Right renal cortex interstitium (tissue), 3 donors: ENCODE data around the gene C6orf15. TPM values are rescaled to one million over a fixed set of nuclear protein-coding genes. Genes with fewer than 3 reads are reported as not detected.
A peak's percentile ranks its signal among the peaks of the same experiment; 100 is the strongest.

ENCODE experiments used
- DNase-seq, 3 donors: peaks; one replicate each; pipeline ENCODE4 v3.0.0-alpha.2; 2013; ENCODE audit warnings: low read depth in 3 of 3, low spot score in 2 of 3
- polyA plus RNA-seq, 3 donors: library from polyadenylated mRNA; unstranded; fragments of 120-200 nt; gene quantifications; one replicate each; pipeline ENCODE4 v1.2.1, GENCODE V29; 2013; ENCODE audit not compliant: insufficient read length in 3 of 3

C6orf15 gene
- polyA plus RNA-seq, 3 donors = not detected

DNA sequence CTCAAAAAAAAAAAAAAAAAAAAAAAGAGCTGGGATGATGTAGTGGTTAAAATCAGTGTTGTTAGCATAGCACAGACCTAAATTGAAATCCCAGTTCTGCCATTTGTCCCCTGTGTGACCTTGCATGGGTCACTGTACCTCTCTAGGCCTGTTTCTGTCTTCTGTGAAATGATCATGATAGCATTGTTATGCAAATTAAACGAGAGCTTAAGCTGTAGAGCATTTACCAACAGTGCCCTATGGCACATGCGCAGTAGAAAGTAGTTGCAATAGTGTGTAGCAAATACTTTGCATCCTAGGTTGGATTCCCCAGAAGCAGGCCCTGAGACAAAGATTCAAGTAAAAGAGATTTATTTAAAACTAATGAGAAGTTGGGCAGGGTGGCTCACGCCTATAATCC is 19.2 kb upstream of the C6orf15 start:
- DNase-seq = no peak

DNA sequence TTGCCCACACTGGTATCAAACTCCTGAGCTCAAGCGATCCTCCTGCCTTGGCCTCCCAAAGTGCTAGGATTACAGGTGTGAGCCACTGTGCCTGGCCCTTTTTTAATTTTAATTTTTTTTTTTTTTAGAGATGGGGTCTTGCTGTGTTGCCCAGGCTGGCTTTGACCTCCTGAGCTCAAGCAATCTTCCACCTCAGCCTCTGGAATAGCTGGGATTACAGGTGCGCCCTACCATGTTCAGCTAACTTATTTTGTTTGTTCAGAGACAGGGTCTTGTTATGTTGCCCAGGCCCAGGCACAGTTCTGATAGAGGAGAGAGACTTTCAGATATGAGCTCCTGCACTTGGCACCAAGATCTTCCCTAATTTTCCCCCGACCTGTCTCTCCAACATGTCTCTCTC is 18.4 kb upstream of the C6orf15 start:
- no peak for DNase-seq

DNA sequence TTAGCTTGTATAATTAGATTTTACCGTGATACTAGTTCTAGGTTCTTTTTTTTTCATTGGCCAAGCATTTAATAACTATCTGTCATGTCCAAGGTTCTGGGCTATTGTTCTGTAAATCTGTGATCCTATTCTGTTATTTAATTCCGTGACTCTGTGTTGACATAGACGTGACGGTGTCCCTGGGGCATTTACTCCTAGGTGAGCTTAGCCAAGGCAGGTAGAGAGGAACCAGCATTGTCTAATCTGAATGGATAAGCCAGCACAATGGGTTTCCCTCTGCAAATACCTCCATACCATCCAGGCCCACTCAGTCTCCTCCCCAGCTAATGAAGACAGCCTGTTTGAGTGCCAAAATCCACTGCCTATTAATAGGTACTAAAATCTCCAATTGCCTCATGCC is 16.8 kb upstream of the C6orf15 start:
- DNase-seq = no peak

DNA sequence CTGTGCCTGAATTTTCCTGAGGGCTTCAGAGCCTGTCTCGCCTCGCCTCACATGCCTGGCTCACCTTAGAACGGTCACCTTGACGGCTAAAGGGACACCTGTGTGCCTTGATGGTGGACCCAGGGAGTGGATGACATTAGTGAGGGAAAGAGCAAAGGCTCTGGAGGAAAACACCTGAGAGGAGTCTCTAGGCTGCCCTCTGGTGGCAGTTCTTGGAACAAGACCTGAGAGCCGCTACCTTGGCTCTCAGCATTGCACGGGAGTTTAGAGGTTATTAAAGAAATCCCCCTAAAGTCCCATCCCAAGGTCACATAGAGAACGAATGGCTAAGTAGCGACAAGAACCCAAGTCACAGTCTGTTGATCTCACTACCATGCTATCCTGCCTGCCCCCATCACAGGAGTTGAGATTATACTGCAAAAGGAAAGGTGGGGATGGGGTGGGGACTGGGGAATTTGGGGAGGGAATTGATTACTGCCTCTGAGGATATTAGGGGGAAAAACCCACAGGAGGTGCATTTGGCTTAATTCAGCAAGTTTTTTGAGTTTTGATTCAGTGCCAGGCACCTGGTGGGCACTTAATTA is 15.8 kb upstream of the C6orf15 start:
- DNase-seq = peak in 2 of 3 donors; percentile 37 to 52

DNA sequence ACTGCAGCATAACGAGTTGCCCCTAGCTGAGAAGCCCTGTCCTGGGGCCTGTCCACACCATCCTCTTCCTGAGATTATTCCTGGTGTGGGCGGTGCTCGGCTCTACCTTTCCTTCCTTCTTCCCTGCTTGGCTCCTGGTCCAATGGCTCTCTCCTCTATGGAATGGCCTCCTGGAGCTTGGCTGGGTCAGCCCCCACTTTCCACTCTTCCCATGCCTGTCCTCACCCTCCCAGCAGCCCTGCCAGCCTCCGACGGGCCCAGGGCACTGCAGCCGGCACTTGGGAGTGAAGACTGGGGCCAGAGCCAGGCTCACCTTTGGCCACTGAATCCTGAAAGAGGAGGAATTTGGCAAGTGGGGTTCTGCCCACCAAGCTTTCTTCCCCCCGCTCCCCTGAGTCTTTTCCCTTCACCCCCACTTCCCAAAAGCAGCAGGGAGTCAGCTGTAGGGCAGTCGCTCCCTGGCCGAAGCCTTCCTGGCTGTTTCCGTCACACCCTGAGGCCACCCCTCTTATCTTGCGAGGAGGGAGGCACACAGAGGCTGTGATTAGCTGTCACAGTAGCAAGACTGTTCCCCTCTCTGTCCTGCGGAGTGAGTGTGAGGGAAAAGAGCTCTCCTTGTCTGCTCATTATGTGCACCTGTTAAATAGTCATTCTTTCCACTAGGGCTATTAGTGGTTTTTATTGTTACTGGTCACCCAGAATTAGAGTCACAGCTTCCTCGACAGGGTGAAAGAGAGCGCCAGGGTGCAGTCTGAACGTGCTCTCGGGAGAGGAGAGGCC is 14.2 kb upstream of the C6orf15 start:
- DNase-seq = no peak

DNA sequence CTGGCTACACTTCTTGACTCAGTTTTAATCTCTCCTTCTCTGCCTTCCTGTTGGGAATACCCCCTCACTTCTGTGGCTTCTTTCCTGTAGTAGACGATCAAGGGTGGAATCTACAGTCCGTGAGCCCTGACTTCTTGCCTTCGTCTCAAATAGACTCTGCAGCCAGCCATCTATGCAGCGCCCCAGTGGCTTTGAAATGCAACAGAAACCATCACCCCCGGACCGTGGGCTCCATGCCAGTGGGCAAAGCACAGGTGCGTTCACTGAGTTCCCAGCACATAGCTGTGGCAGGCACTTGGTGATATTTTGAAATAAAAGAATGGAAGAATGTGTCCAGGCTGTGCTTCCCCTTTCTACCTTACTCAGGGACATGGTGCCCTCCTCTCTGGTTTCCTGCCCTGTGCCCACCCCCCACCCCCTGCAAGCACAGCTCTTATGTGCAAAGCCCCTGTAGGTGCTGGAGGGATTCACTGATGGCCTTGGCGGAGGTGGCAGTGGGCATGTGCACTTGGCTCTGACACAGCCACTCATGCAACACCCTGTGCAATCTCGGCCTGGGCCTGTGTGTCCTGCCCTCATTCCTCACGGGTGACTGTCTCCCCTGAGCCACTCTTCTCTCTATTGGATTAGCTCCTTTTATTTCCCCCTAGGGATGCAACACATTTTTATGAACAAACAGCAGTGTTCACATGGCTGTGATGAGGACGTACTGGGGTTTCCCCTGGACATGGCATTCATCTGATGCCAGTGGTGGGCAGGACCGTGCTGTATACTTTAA is 13.4 kb upstream of the C6orf15 start:
- no peak for DNase-seq

DNA sequence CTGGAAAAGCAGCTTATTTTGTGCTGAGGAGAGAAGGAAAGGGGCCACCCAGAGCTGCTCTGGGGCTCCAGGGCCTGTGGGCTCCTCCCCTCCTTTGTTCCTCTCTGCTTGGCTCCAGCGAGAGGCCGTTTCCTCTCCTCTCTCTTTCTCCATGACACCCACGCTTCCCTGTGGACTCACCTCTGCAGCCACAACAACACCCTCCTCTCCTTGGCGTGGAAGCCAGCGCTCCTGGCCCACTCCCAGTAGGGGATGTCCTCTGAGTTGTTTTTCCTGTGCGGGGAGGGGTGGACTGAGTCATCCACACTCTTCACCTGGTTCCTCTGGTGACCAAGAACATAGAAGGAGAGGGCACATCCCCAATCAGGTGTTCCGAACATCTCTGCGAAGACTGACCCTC is 12.8 kb upstream of the C6orf15 start:
- DNase-seq = no peak

DNA sequence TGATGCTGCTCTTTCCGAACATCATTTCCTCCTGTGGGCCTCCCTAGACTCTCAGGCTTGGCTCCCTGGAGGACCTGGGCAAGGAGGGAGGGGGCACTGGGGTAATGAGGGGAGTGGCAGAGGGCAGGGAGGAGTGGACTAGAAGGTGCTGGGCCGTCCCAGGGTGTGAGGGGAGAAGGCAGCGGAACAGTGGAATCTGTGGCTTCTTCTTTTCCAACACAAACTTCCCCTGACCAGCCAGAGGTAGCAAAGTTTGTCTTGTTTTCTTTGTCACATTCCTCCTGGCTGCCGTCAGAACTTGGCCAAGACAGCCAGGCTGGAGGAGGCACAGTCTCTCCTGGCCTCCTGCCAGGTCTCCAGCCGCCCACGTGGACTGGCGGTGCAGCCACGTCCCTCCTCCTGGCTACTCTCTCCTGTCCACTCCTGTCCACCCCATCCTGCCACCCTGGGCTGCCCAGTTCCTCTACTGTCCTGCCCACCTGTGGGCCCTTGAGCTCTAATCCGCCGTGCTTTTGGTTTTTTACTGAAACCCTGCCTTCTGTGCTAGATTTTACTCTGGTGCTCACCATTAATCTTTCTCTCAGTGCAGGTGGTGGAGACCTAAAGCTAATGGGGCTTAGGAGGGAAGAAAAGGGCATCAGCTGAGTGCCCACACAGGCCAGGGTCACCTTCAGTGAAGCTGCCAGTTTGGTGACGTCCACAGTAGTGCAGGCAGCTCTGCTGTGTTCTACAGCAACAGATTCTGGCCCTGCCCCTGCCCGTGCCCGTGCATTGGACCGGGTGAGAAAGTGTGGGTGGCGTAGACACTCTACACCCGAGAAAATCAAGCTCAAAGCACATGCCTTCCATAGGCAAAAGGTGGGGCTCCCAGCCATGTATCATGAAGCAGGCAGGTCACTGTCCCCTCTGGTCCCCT is 10.7 kb upstream of the C6orf15 start:
- DNase-seq = peak in 2 of 3 donors; percentile 34 to 77

DNA sequence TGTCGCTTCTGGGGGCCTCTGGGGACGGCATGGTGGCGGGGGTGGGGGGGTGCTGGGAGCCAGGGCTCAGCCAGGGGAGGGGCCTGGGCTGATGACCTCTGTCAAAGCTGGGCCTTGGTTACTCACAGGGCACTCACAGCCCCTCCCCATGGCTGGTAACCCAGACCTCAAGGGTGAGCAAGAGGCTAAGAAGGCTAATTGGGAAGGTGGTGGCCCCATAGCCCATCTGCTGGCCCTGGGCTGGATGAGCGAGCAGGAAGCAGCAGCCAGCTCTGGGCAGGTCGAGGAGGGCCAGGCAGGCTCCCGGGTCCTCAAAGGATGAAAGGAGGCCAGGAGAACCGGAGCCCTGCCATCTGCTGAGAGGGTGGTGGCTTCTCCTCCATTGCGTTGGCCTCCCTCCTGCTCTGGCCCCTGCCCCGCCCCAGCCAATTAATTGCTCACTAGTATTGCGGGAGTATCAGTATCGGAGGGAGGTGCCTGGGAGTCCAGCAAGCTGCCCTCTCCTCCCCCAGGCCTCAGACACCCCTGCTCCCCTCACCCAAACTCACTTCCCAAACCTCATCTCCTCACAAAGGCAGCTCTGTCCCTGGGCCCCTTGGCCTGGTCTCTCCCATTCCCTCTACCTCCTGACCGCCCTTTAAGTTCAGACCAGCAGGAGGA is 8.9 kb upstream of the C6orf15 start:
- DNase-seq = no peak

DNA sequence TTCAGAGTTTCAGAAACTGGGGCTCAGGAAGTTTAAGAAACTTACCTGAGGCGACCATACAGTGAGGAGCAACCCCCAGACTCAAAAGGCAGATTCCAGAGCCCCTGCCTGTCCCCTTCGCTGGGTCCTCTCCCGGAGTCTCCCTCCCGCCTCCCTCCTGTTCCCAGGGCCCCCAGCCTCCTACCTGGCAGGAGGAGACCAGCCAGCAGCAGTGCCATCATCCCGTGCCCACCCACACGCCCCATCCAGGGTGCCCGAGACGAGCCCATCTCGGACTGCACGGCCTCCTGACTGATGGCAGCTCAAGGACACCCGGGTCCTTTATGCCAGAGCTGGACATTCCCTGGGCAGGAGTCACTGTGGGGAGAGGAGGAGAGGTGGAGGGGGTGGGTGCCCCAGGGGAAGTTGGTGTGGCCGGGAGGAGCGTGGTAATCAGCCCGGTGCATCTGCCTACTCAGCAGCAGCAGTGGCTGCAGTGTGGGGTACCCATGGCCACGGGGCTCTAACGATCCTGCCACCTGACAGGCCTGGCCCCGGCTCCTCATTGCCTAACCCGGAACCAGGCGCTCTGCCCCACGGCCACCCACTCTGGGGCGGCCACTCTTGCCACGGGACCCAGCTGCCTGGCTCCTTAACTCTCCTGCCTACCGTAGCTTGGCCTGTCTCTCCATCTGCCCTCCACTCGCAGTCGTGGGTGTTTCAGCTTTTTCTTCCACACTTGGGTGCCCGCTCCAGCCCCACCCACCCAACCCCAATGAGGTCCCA is 8.0 kb upstream of the C6orf15 start, which contains the start of gene CDSN:
TSS of gene CDSN (minus strand) at position 296 of the 765 bp plus-strand sequence. CDS start at position 269, 27 bp downstream.
- no peak for DNase-seq

DNA sequence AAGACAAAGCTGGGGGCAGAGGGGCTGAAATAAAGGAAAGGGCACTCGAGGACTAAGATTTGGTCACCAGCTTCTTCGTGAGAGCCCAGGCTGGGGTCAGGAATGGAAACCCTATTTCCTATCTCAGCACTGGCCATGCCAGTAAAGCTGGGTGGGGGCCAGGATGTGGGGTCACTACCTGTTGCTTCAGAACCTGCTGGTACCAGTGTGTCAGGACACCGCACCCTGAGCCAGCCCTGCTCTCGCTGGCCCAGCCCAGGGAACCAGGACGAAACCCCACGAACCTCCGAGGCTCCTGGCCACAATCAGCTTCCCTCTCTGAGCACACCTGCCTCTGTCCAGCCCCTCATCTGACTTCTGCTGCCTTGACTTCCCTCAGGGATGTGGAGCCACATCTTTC is 5.8 kb upstream of the C6orf15 start:
- DNase-seq = no peak

DNA sequence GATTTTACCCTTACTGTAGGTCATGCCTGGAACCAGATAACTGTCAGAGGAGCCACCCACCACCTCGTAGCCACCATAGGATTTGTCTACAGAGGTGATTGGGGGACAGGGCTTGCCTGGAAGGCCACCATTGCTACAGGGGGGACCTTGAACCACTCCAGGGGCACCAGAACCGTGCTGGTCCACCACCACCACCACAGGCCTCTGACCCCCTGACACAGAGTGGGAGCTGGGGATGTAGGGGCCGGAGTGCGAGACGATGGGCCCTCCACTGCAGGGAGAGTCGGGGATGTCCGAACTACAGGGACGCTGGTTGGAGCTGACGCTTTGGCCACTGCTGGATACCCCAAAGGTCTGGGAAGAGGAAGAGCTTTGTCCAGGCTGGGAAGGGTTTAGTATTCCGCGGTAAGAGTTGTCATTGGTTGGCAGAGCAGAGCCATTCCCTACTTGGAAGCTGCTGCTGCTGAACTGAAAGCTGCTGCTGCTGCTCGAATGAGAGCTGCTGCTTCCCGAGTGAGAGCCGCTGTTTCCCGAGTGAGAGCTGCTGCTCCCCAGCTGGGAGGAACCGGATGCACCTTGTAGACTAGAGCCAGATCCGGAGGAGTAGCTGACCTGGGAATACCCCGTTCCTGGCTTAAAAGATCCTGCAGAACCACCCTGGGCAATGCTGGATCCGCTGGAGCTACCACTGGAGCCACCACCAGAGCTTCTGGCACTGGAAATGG is 4.4 kb upstream of the C6orf15 start:
- no peak for DNase-seq

DNA sequence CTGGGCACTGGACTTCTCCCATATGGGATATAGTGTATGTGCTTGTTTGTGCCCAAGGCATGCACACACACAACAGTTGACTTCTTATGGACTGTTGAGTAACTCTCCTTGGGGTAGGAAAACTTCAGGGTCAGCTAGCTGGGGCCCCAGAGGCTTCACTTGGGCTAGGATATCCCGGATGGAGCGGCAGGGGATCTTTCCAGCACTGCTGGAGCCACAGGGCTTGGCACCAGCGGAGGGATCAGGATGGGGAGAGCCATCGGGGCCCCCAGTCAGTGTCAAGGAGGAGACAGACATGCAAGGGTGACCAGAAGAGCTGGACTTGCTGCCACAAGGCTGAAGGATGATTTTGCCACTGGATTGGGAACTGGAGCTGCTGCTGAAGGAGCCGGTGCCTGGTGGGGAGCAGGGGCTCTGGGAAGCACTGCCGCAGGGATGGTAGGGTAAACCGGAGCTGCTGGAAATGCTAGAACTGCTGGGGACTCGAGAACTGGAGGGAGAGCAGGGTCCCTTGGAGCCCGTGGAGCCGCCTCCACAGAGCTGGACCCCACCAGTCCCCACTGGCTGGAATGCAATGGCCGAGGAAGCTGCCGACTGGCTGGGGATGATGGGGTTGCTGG is 3.7 kb upstream of the C6orf15 start:
- DNase-seq = no peak

DNA sequence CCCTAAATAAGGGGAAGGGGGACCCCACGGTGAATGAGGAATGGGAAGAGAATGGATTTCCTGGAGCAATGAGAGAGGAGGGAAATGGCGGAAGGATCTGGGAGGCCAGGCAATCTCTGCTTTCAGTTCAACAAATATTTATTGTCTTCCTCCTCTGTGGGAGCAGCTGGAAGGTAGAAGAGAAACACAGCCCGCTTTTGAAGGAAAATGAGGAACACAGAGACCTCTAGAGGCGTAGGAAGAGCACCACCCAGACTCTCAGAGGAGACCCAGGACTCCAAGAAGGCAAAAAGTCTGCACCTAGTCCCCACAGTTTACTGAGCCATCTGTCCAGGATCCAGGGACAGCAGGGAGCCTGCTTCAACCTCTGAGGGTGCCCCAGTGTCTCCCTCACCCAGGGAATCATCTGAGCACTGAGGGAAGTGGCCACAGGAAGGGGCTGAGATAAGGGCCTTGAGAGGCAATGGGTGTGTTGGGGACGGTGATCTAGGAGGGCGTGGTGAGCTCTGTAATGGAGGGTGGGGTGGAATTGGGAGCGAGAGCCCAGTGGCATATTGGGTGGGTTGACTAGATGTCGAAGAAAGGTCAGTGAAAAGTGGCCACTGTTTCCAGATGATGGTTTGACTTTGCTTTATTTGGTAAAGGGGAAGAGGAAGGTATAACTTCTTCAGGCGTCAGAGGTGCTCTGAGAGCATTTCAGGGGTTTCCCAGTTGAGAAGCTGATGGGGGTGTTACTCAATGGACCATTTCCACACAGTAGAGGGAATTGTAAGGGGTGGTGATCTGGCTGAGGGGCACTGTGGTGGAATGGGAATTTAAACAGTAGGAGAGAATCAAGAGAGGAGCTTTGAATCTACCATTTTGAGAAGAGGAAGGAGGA is 2.8 kb upstream of the C6orf15 start:
- no peak for DNase-seq

DNA sequence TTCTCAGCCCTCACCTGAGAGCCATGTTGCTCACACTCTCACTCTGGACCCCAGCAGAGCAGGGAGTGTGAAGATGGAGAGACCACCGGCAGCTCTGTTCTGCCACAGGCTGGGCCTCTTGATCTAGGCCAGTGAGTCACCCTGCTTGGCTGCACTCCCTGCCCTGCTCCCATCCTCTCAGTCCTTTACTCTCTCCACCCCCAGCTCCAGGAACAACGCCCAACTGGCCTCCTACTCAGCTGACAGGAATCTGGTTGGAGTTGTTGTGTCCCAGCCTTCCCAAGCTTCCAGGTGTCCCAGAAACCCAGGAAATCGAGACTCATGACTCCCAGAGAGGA is 2.1 kb upstream of the C6orf15 start, which contains the start of gene PSORS1C1:
TSS of gene PSORS1C1 (plus strand) at position 260 of the 338 bp plus-strand sequence. CDS start 14,833 bp downstream, outside the sequence.
- no peak for DNase-seq

DNA sequence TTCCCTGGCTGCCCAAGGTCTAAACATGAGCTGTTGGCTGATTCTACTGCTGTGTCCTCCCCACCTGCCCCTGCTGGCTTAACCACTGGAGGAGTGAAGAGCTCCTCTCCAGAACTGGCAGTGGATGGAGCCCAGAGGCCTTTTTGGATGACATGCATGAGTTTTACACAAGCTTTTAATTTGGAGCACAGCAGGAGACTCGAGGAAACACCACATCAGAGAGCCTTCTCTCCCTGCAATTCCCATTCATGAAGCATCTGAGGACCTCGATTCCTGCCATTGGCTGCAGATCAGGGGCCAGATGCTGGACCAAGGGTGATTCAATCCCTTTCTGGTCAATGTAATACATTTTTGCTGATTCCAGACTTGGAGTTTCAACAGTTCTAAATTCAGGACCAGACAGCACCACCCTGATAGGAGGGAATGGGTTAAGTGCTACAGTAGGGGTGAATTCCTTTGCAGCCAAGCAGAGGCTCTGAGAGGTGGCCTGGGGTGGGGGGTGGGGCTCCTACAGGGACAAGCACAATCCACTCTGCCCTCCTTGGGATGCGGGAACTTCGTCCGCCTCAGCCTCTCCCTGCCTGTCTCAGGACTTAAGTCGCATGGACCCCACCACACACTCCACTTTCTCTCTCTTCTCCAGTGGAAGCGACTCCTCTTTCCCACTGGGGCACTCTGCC is 1.6 kb upstream of the C6orf15 start:
- DNase-seq = no peak

DNA sequence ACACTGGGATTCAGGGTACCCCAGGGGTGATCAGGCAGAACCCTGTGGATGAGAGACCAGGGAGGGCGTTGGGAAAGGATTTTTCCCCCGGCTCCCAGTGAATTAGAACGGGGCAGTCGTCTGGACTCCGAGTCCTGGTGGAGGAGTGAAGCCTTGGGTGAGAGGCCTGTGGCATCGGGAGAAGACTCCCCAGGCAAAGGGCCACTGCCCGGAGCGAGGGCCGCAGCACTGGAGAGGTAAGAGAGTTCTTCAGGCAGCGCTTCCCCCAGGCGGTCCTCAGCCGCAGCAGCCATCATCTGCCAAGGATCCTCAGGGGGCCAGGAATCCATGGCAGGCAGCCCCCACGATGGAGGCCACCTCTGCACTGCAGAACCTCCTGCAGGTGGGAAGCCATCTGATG is 663 bp downstream of the C6orf15 start:
- DNase-seq = no peak
